GM18508 (cell line): ENCODE data around the gene ZMYM3.
A peak's percentile ranks its signal among the peaks of the same experiment; 100 is the strongest.
"Not testable (repeated sequence)": the region's sequence is repeated elsewhere in the genome, so short reads cannot be mapped to it uniquely, and the experiment has no call there.

Source experiments
- ATAC-seq: cut with Tn5 transposase; IDR thresholded peaks from one replicate; pipeline ENCODE4 v1.9.1; 2021; ENCODE audit warnings: moderate number of reproducible peaks; ENCODE audit not compliant: insufficient read depth, unreplicated experiment

The ZMYM3 gene

DNA sequence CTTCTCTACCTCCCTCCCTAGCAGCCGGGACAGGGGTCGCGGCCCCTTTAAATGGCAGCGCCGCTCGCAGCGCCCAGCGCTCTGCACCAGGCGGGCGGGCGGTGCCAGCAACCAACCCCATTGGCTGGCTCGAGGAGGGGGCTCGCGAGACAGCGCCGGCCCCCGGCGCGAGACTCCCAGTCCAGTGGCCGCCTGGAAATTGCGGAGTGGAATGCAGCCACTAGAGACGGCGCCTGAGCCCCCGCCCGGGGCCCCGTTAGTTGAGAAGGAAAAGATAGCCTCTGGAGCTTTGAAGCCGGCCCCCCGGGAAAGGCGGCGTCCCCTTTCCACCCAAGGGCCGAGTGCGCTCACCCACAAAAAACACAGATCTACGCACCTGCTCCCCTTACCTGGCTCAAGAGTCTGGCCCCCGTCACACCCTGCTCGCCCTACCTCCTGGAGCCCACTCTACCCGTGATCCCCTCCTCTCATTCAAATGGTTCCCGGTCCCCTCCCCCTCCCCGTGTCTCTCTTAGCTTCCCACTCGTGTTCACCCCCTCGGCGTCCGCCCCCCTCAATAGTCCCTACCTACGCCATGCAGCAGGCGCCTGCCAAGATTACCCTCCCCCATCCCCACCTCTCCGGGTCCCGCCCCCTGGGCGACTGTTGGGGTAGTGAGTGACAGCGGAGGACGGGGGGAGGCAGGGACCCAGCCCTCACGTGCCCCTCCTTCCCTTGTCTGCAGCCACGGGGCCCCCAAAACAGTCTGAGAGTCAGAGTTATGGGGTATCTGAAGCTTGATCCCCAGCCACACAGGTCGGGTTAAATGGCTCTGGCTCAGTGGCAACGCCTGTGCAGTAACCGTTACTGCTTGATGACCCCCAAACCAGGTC, at the start of gene ZMYM3:
ZMYM3 (minus strand) TSS at position 49 of the 872 bp plus-strand sequence. CDS start 885 bp downstream, outside the sequence.
- ATAC-seq, result peak; percentile 45

GRCh38 chrX:71302461-71303213, 48.7 kb upstream of the ZMYM3 start:
- no peak for ATAC-seq

- no peak for ATAC-seq
Measured at GRCh38 chrX:71301195-71301924, 47.4 kb upstream of the ZMYM3 start, which contains the start of gene ITGB1BP2. Gene ITGB1BP2 (plus strand): TSS chrX:71301750. CDS start chrX:71301807, 57 bp downstream.

DNA sequence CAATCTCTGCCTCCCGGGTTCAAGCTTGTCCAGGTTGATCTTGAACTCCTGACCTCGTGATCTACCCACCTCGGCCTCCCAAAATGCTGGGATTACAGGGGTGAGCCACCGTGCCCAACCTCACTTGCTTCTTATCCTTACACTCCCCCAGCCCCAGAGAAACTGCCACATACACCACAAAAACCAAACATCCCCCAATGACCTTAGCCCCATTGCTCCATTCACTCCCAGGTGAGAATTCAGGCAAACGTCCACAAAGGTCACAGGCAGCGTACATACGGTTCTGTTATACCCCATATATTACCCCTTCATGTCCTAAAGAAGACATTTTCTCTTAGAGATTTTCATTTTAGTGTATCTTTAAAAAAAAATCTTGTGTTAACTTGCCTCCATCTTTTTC, 46.6 kb upstream of the ZMYM3 start:
- not testable (repeated sequence) for ATAC-seq

DNA sequence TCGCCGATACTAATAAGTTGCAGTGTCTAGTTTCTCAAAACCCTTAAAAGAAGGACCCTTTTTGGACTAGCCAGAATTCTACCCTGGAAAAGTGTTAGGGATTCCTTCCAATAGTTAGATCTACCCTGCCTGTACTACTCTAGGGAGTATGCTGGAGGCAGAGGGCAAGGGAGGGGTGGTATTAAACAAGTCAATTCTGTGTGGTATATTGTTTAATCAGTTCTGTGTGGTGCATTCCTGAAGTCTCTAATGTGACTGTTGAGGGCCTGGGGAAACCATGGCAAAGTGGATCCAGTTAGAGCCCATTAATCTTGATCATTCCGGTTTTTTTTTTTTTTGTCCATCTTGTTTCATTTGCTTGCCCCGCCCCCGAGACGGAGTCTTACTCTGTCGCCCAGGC, 46.1 kb upstream of the ZMYM3 start:
- ATAC-seq, result not testable (repeated sequence)

DNA sequence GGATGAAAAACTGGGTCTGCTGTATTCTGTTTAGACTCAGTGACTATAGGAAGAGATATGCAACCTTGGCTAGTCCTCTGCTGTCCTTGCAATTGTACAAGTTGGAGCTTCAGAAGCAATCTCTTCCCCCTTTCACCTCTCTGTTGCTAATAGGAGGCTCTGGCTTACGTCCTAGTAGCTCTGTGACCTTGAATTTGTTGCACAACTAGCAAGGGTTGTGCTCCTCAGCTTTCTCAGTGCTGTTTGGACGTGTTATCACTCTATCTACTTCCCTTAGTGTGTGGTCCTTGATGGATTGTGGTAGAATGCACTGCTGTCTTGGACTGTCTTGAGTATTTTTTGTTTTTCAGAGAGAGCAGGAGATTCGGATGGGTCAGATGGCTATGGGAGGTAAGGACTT, 44.2 kb upstream of the ZMYM3 start:
- ATAC-seq, result no peak

GRCh38 chrX:71296806-71297205, 42.9 kb upstream of the ZMYM3 start:
- ATAC-seq, result no peak

DNA sequence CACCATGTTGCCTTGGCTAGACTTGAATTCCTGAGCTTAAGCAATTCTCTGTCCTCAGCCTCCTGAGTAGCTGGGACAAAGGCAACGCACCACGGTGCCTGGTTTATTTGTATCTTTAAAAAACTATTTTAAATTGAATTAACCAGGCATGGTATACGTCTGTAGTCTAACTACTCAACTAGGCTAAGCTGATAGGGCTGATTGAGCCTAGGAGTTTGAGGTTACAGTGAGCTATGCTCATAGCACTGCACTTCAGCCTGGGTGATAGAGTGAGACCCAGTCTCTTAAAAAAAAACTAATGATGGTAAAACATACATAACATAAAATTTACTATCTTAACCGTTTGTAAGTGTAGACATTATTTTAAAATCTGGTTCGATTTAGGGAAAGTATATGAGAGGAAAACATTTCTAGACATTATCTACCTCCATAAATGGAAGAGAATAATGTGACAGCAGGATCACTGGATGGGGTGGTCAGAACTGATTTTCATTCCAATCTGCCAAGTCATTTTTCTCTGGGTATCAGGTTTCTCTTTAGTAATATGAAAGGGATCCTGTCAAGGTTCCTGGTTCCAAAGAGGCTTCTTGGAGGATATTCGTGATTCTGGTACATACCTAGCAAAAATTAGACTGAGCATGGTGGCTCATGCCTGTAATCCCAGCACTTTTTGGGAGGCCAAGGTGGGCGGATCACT, 38.9 kb upstream of the ZMYM3 start:
- ATAC-seq, result no peak

DNA sequence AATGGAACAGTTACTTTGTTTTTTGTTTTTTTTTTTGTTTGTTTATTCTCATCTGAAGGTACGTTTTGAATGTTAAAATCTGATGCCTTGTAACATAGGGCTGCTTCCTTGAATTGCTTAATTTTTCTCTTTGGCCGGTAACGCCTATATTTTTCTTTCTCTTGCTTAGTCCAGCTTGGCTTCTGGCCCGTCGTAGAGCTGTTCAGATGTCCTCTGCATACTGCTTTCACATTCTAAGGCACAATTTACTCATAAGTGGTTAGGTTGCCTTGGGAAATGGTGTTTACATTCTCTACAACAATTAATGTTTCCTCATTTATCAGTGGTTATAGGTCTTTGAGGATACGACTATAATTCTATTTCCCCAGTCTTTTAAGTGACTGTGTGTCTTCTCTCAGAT, 37.4 kb upstream of the ZMYM3 start:
- no peak for ATAC-seq

GRCh38 chrX:71285929-71286328, 32.0 kb upstream of the ZMYM3 start:
- ATAC-seq, result no peak

GRCh38 chrX:71283403-71284143, 29.6 kb upstream of the ZMYM3 start, which contains the start of gene NONO:
Gene NONO (plus strand): TSS chrX:71283635. CDS start chrX:71290638, 7,003 bp downstream.
- peak; percentile 88 for ATAC-seq

- ATAC-seq, result no peak
Measured at GRCh38 chrX:71282514-71283402, 28.8 kb upstream of the ZMYM3 start.

- not testable (repeated sequence) for ATAC-seq
Measured at GRCh38 chrX:71281300-71281699, 27.4 kb upstream of the ZMYM3 start.

- ATAC-seq, result not testable (repeated sequence)
Measured at GRCh38 chrX:71272313-71272712, 18.4 kb upstream of the ZMYM3 start.

DNA sequence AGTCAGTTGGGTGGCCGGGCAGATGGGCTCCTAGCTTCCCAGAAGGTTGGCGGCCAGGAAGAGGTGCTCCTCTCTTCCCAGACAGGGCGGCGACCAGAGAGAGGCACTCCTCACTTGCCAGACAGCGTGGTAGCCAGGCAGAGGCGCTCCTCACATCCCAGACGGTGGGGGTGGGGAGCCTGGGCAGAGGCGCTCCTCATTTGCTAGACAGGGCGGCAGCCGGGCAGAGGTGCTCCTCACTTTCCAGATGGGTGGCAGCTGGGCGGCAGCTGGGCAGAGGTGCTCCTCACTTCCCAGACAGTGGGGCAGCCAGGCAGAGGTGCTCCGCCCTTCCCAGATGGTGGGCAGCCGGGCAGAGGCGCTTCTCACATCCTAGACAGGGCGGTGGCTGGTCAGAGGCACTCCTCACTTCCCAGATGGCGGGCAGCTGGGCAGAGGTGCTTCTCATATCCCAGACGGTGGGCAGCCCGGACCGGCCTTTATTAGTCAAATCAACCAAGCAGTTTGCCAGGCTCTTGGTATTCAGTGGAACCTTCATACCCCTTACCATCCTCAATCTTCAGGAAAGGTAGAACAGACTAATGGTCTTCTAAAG, 16.0 kb upstream of the ZMYM3 start:
- no peak for ATAC-seq

GRCh38 chrX:71268624-71269023, 14.7 kb upstream of the ZMYM3 start:
- not testable (repeated sequence) for ATAC-seq

DNA sequence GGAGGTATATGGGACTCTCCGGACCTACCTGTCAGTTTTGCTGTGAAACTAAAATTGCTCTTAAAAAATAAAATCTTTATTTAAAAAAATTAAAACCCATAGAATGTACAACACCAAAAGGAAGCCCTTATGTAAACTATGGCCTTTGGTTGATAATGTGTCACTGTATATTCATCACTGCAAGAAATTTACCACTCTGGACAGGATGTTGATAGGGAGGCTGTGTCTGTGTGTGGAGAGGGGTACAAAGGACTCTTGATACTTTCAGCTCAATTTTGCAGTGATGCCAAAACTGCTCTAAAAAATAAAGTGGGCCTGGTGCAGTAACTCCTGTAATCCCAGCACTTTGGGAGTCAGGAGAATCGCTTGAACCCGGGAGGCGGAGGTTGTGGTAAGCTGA, 2.9 kb upstream of the ZMYM3 start:
- no peak for ATAC-seq

DNA sequence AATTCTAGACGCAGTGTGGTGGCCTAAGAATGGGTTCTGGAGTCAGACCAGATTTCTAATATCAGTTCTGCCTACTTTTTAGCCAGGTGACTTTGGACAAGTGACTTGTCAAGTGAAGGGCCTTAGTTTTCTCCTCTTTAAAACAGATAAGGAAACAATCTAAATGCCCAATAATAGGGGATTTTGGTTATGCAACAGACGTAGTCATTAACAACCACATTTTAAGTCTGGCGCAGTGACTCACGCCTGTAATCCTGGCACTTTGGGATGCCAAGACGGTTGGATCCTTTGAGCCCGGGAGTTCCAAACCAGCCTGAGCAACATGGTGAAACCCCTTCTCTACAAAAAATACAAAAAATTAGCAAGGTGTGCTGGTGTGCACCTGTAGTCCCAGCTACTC, 2.1 kb upstream of the ZMYM3 start:
- ATAC-seq, result no peak
